ENCODE data around the gene GET3. TPM values are rescaled to one million over a fixed set of nuclear protein-coding genes. Genes with fewer than 3 reads are reported as not detected.

GET3 gene
- total and polyA plus RNA-seq, 2 donors (not counting 1 experiment from before 2014, with no cell fraction given): 37.2 to 61.7 TPM

- Histone ChIP-seq H3K4me2 (replicated peaks; ENCODE audit: low read depth, low read length, poor library complexity, severe bottlenecking) (no peak overlapping the region), H3K36me3 (replicated peaks in 1 of 2; ENCODE audit: control extremely low read depth in 1 of 2, control insufficient read depth in 1 of 2, extremely low read depth in 1 of 2, insufficient read depth in 2 of 2, low read length in 1 of 2) (no peaks in the 10 kb centered on the region), H3K79me2 (ENCODE audit: control insufficient read depth, insufficient read depth, low read length) (no peaks in the 10 kb centered on the region), H3K4me1 (ENCODE audit: control insufficient read depth in 2 of 2, insufficient read depth in 2 of 2, low read length in 2 of 2) (no peaks in the 10 kb centered on the region), H4K20me1 (ENCODE audit: control insufficient read depth, insufficient read depth, low read length, poor library complexity, severe bottlenecking) (no peaks in the 10 kb centered on the region), H3K27ac (ENCODE audit: low read length in 2 of 2) (no peak overlapping the region), H2AFZ (ENCODE audit: insufficient read depth, low read depth, low read length, poor library complexity, severe bottlenecking) (no peak overlapping the region), H3K9me3 (ENCODE audit: control extremely low read depth in 1 of 3, control insufficient read depth in 2 of 3, insufficient read depth in 1 of 3, low read length in 2 of 3) (no peaks in the 10 kb centered on the region), H3K4me3 (ENCODE audit: control extremely low read depth in 1 of 5, extremely low read depth in 1 of 5, insufficient read depth in 1 of 5, low read depth in 2 of 5, low read length in 4 of 5) (no peak overlapping the region), H3K27me3 (replicated peaks in 1 of 4; ENCODE audit: control extremely low read depth in 1 of 4, control insufficient read depth in 3 of 4, insufficient read depth in 4 of 4, low read length in 3 of 4) (no peaks in the 10 kb centered on the region), H3K9ac (ENCODE audit: low read length) (no peak overlapping the region)
- WGBS (ENCODE audit: insufficient coverage): 43% methylated on average over 22 of the region's 26 CpGs
- no peaks in the 10 kb centered on the region for H3K9me3 Mint-ChIP-seq (ENCODE audit: insufficient read depth)
- no peak for ATAC-seq (ENCODE audit: low read depth)
- ChIA-PET POLR2A (no interaction called here), CTCF (interaction anchor here (1.0 kb wide), 1 partner anchor 12 kb away, joined by 4 read pairs; no protein-coding TSS in a partner anchor)
- intact Hi-C loops (cut with micrococcal nuclease): no loop called here
- H3K27ac Mint-ChIP-seq: no peak overlapping the region
- H3K4me3 Mint-ChIP-seq: no peak overlapping the region
- no peak for TF ChIP-seq CTCF (IDR thresholded peaks at IDR 0.05)
- no peak for TF ChIP-seq EZH2 (IDR thresholded peaks at IDR 0.05; ENCODE audit: borderline replicate concordance, insufficient read depth, low read depth, low read length, poor library complexity, severe bottlenecking)
- H3K4me1 Mint-ChIP-seq: no peaks in the 10 kb centered on the region
- H3K27me3 Mint-ChIP-seq: no peaks in the 10 kb centered on the region
- peak; percentile 10 for DNase-seq
Observed at GRCh38 chr19:12689581-12690216, 47.6 kb upstream of the GET3 start.

DNA sequence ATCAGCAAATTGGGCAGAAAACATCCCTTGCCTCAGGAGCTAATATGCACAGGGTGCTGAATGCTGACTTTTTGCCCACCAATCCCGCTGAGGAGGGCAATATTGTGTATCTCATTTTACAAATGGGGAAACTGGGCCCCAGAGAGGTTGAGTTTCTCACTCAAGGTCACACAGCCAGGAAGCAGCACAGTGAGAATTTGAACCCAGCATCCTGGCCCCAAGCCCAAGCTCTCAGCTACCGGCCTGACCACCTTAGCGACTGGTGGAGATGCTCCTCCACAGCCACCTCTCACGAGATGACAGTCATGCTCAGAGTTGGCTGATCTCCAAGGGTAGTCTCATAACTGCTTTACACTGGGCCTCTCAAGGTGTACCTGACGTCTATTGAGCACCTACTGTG lies 44.3 kb upstream of the GET3 start:
- H3K4me1 ChIP-seq (ENCODE audit: control insufficient read depth in 2 of 2, insufficient read depth in 2 of 2, low read length in 2 of 2): peaks cover 13 to 17% of the 10 kb centered on the region in 2 donors
- ChIA-PET CTCF (interaction anchor here (0.5 kb wide), 1 partner anchor 189 kb away, joined by 3 read pairs; no protein-coding TSS in a partner anchor), POLR2A (interaction anchor here (0.6 kb wide), 1 partner anchor 37 kb away, joined by 3 read pairs; no protein-coding TSS in a partner anchor)
- no peaks in the 10 kb centered on the region for H3K27me3 Mint-ChIP-seq
- H3K9ac ChIP-seq (ENCODE audit: low read length): no peak overlapping the region
- no peaks in the 10 kb centered on the region for H3K36me3 ChIP-seq (replicated peaks in 1 of 2; ENCODE audit: control extremely low read depth in 1 of 2, control insufficient read depth in 1 of 2, extremely low read depth in 1 of 2, insufficient read depth in 2 of 2, low read length in 1 of 2)
- H3K4me2 ChIP-seq (replicated peaks; ENCODE audit: low read depth, low read length, poor library complexity, severe bottlenecking): no peak overlapping the region
- no peaks in the 10 kb centered on the region for H3K9me3 ChIP-seq (ENCODE audit: control extremely low read depth in 1 of 3, control insufficient read depth in 2 of 3, insufficient read depth in 1 of 3, low read length in 2 of 3)
- no peak overlapping the region for H3K4me3 Mint-ChIP-seq
- ATAC-seq (ENCODE audit: low read depth) (no peak), DNase-seq (no peak)
- no peak overlapping the region for H3K27ac Mint-ChIP-seq
- no peak overlapping the region for H2AFZ ChIP-seq (ENCODE audit: insufficient read depth, low read depth, low read length, poor library complexity, severe bottlenecking)
- no peak for TF ChIP-seq CTCF (IDR thresholded peaks at IDR 0.05)
- no peak for TF ChIP-seq EZH2 (IDR thresholded peaks at IDR 0.05; ENCODE audit: borderline replicate concordance, insufficient read depth, low read depth, low read length, poor library complexity, severe bottlenecking)
- no peaks in the 10 kb centered on the region for H3K27me3 ChIP-seq (replicated peaks in 1 of 4; ENCODE audit: control extremely low read depth in 1 of 4, control insufficient read depth in 3 of 4, insufficient read depth in 4 of 4, low read length in 3 of 4)
- 98% methylated on average over 4 of the region's 5 CpGs for WGBS (ENCODE audit: insufficient coverage)
- no peaks in the 10 kb centered on the region for H3K9me3 Mint-ChIP-seq (ENCODE audit: insufficient read depth)
- intact Hi-C loops (cut with micrococcal nuclease): no loop called here
- no peaks in the 10 kb centered on the region for H3K79me2 ChIP-seq (ENCODE audit: control insufficient read depth, insufficient read depth, low read length)
- H3K27ac ChIP-seq (ENCODE audit: low read length in 2 of 2): no peak overlapping the region
- no peaks in the 10 kb centered on the region for H4K20me1 ChIP-seq (ENCODE audit: control insufficient read depth, insufficient read depth, low read length, poor library complexity, severe bottlenecking)
- H3K4me1 Mint-ChIP-seq: peaks cover 7% of the 10 kb centered on the region
- no peak overlapping the region for H3K4me3 ChIP-seq (ENCODE audit: control extremely low read depth in 1 of 5, extremely low read depth in 1 of 5, insufficient read depth in 1 of 5, low read depth in 2 of 5, low read length in 4 of 5)
